K562 (cell line): Measurements from ENCODE around the gene MS4A8.

ENCODE experiments used
- CTCF ChIP-seq, 3 experiments: IDR thresholded peaks in 2 of 3; conservative IDR thresholded peaks in 1 of 3; 2 replicates each; pipeline ENCODE4 v1.5.1; 2011 to 2012; ENCODE audit warnings: low read length in 3 of 3, mild to moderate bottlenecking in 3 of 3, control low read depth in 2 of 3, improper control_type of control experiment in 1 of 3, inconsistent platforms in 1 of 3, low read depth in 1 of 3, mixed read lengths in 1 of 3, moderate library complexity in 1 of 3; ENCODE audit not compliant: insufficient read depth in 2 of 3
- POU5F1 ChIP-seq: fragments of 150-350 bp; IDR thresholded peaks from 2 replicates; pipeline ENCODE4 v1.6.1; 2014; ENCODE audit warnings: borderline replicate concordance, low read length, low read depth, mild to moderate bottlenecking; ENCODE audit not compliant: partially characterized antibody
- SMAD2 ChIP-seq: fragments of 150-350 bp; IDR thresholded peaks from 2 replicates; pipeline ENCODE4 v1.6.1; 2014; ENCODE audit warnings: low read depth, mild to moderate bottlenecking, low read length
- TAF1 ChIP-seq: IDR thresholded peaks from 2 replicates; pipeline ENCODE4 v1.6.1; 2011; ENCODE audit warnings: mild to moderate bottlenecking, low read length, moderate library complexity; ENCODE audit not compliant: insufficient read depth, control insufficient read depth, severe bottlenecking; ENCODE audit errors: extremely low read depth
- TARDBP ChIP-seq: fragments of 450-650 bp; IDR thresholded peaks from 2 replicates; pipeline ENCODE4 v1.6.1; 2016
- U2AF1 ChIP-seq: fragments of 200-400 bp; formaldehyde crosslinking; optimal IDR thresholded peaks from 2 replicates; pipeline ENCODE3; 2017; ENCODE audit warnings: mild to moderate bottlenecking, low read depth, low read length, moderate library complexity
- ZNF212 ChIP-seq: fragments of 450-650 bp; formaldehyde crosslinking; IDR thresholded peaks from 2 replicates; pipeline ENCODE4 v1.4.0; 2020; ENCODE audit warnings: mild to moderate bottlenecking
- ZNF76 ChIP-seq: fragments of 250-450 bp; sonication (Bioruptor Pico); IDR thresholded peaks from 2 replicates; pipeline ENCODE4 v1.4.0; 2020; ENCODE audit warnings: mild to moderate bottlenecking, moderate library complexity, borderline replicate concordance
- TF ChIP-seq, protein P1 (sequence below): sonication (generic); formaldehyde crosslinking; IDR thresholded peaks from 2 replicates; pipeline ENCODE4 v1.8.0; 2022; ENCODE audit warnings: missing genetic modification reagents, mild to moderate bottlenecking, borderline replicate concordance
- TF ChIP-seq, protein P2 (sequence below), 2 experiments: fragments of 450-650 bp; formaldehyde crosslinking in 1 of 2; IDR thresholded peaks; 2 replicates each; pipeline versions ENCODE4 v1.4.0 to v1.6.1; 2014 to 2020; ENCODE audit warnings: mild to moderate bottlenecking in 2 of 2, borderline replicate concordance in 1 of 2, low read depth in 1 of 2
- TF ChIP-seq, protein P3 (sequence below): sonication (generic); formaldehyde crosslinking; IDR thresholded peaks from 2 replicates; pipeline ENCODE4 v1.9.0; 2022; ENCODE audit warnings: mild to moderate bottlenecking, missing genetic modification reagents

DNA sequence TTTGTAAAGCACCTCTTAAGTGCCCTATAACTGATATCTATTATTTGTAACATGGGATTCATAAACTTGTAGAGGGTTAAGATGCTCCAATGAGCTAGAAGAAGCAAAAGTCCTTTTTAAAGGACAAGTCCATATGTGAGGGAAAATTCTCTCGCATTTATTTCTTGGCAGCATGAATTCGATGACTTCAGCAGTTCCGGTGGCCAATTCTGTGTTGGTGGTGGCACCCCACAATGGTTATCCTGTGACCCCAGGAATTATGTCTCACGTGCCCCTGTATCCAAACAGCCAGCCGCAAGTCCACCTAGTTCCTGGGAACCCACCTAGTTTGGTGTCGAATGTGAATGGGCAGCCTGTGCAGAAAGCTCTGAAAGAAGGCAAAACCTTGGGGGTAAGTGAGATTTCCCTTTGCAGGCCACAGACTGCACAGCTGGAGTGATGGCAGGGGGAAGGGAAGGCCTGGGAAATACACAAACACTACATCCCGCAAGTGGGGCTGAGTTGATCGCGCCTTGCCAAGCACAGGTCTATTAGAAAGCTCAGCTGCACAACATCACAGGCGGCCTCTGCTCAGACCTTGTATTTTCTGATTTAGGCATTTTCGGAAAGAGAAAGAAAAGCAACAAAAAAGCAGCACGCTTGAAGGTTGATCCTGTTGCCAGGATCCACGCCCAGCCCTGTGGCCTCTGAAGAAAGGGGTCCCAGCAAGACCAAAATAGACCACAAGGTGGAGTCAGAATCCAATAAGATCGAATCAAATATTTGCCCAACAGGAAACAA, 1.5 kb downstream of the MS4A8 start:
- no peak for TF ChIP-seq TARDBP
- TF ChIP-seq CTCF (IDR thresholded peaks at IDR 0.05 in 2 of 3, conservative IDR thresholded peaks at IDR 0.05 in 1 of 3; ENCODE audit: insufficient read depth in 2 of 3, low read depth in 1 of 3, low read length in 3 of 3): peak; percentile 52 to 61 (median 56); a peak in 5 of 6 replicates
- TF ChIP-seq, protein P1, sequence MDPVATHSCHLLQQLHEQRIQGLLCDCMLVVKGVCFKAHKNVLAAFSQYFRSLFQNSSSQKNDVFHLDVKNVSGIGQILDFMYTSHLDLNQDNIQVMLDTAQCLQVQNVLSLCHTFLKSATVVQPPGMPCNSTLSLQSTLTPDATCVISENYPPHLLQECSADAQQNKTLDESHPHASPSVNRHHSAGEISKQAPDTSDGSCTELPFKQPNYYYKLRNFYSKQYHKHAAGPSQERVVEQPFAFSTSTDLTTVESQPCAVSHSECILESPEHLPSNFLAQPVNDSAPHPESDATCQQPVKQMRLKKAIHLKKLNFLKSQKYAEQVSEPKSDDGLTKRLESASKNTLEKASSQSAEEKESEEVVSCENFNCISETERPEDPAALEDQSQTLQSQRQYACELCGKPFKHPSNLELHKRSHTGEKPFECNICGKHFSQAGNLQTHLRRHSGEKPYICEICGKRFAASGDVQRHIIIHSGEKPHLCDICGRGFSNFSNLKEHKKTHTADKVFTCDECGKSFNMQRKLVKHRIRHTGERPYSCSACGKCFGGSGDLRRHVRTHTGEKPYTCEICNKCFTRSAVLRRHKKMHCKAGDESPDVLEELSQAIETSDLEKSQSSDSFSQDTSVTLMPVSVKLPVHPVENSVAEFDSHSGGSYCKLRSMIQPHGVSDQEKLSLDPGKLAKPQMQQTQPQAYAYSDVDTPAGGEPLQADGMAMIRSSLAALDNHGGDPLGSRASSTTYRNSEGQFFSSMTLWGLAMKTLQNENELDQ (CRISPR knock-in tag): no peak
- no peak for TF ChIP-seq SMAD2
- TF ChIP-seq, protein P2, sequence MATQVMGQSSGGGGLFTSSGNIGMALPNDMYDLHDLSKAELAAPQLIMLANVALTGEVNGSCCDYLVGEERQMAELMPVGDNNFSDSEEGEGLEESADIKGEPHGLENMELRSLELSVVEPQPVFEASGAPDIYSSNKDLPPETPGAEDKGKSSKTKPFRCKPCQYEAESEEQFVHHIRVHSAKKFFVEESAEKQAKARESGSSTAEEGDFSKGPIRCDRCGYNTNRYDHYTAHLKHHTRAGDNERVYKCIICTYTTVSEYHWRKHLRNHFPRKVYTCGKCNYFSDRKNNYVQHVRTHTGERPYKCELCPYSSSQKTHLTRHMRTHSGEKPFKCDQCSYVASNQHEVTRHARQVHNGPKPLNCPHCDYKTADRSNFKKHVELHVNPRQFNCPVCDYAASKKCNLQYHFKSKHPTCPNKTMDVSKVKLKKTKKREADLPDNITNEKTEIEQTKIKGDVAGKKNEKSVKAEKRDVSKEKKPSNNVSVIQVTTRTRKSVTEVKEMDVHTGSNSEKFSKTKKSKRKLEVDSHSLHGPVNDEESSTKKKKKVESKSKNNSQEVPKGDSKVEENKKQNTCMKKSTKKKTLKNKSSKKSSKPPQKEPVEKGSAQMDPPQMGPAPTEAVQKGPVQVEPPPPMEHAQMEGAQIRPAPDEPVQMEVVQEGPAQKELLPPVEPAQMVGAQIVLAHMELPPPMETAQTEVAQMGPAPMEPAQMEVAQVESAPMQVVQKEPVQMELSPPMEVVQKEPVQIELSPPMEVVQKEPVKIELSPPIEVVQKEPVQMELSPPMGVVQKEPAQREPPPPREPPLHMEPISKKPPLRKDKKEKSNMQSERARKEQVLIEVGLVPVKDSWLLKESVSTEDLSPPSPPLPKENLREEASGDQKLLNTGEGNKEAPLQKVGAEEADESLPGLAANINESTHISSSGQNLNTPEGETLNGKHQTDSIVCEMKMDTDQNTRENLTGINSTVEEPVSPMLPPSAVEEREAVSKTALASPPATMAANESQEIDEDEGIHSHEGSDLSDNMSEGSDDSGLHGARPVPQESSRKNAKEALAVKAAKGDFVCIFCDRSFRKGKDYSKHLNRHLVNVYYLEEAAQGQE (IDR thresholded peaks at IDR 0.05; ENCODE audit: borderline replicate concordance): no peak
- TF ChIP-seq, protein P2 (CRISPR knock-in tag; IDR thresholded peaks at IDR 0.05; ENCODE audit: low read depth): no peak
- no peak for TF ChIP-seq U2AF1
- no peak for TF ChIP-seq ZNF212 (CRISPR knock-in tag)
- no peak for TF ChIP-seq TAF1
- TF ChIP-seq, protein P3, sequence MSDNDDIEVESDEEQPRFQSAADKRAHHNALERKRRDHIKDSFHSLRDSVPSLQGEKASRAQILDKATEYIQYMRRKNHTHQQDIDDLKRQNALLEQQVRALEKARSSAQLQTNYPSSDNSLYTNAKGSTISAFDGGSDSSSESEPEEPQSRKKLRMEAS (CRISPR knock-in tag): no peak
- no peak for TF ChIP-seq ZNF76
- TF ChIP-seq POU5F1: no peak
